K562 (cell line): Measurements from ENCODE around the gene ARHGAP18. TPM values are rescaled to one million over a fixed set of nuclear protein-coding genes. Genes with fewer than 3 reads are reported as not detected.

ENCODE experiments used
- ATAC-seq: fragments of 200-7000 bp; cut with Tn5 transposase; 3 replicates; pipeline ENCODE4 v1.9.1; 2020; ENCODE audit warnings: moderate library complexity
- BruUV-seq: library from RNA; stranded (reverse); fragments of 400-500 nt; replicated peaks from 2 replicates; lab custom pipeline; 2021; lab: Mats Ljungman, UMichigan
- CTCF ChIA-PET: fragments of 300-600 bp; formaldehyde crosslinking; extraction: SDS; loops from one replicate; lab custom pipeline; 2021; ENCODE audit warnings: low intra/inter-chr PET ratio; lab: Yijun Ruan, JAX
- POLR2A ChIA-PET: fragments of 300-600, 350-650 bp; sonication (Branson Sonifier 250); formaldehyde crosslinking; extraction: SDS; loops from one replicate; lab custom pipeline; 2021; ENCODE audit warnings: antibody characterized with exemption, inconsistent platforms; lab: Yijun Ruan, JAX
- DNase-seq, 4 experiments: peaks; one replicate each; pipeline versions ENCODE4 v3.0.0 to v3.0.0-alpha.2; 2011 to 2018; ENCODE audit warnings: low spot score in 3 of 4, mixed read lengths in 3 of 4; ENCODE audit errors: extremely low read depth in 1 of 4
- FAIRE-seq: peaks from 2 replicates; lab custom pipeline; 2011; peaks lifted over from hg19 to GRCh38; lab: Jason Lieb, UNC
- H2AFZ ChIP-seq: 2 replicates; pipeline ENCODE4 v1.6.0; 2011; ENCODE audit warnings: low read depth, low read length, control low read depth, inconsistent platforms
- H3K27ac ChIP-seq: fragments of 200-600 bp; 3 replicates; pipeline ENCODE4 v1.8.0; 2011; ENCODE audit warnings: low read depth, mild to moderate bottlenecking, control low read depth, inconsistent platforms, low read length, moderate library complexity, mixed read lengths; ENCODE audit errors: extremely low read depth
- H3K27me3 ChIP-seq, 2 experiments: fragments of 300-600 bp in 1 of 2; 2 replicates in 1 of 2; 3 replicates in 1 of 2; pipeline versions ENCODE4 v1.6.0 to v1.8.0; 2011; ENCODE audit warnings: inconsistent platforms in 2 of 2, low read length in 2 of 2, mild to moderate bottlenecking in 1 of 2, mixed read lengths in 1 of 2, moderate library complexity in 1 of 2; ENCODE audit not compliant: control insufficient read depth in 2 of 2, insufficient read depth in 2 of 2
- H3K36me3 ChIP-seq: fragments of 300-600 bp; 3 replicates; pipeline ENCODE4 v1.8.0; 2011; ENCODE audit warnings: mild to moderate bottlenecking, low read length, inconsistent platforms; ENCODE audit not compliant: control insufficient read depth, insufficient read depth
- H3K4me1 ChIP-seq, 2 experiments: fragments of 200-600 bp in 1 of 2; replicated peaks in 1 of 2; 2 replicates in 1 of 2; 3 replicates in 1 of 2; pipeline versions ENCODE4 v1.5.1 to v1.8.0; 2011; ENCODE audit warnings: inconsistent platforms in 2 of 2, low read length in 2 of 2, mild to moderate bottlenecking in 1 of 2, mixed read lengths in 1 of 2, moderate library complexity in 1 of 2; ENCODE audit not compliant: control insufficient read depth in 2 of 2, insufficient read depth in 2 of 2
- H3K4me2 ChIP-seq: 2 replicates; pipeline ENCODE4 v1.6.1; 2011; ENCODE audit warnings: low read length, control low read depth, inconsistent platforms, mixed read lengths; ENCODE audit not compliant: insufficient read depth
- H3K4me3 ChIP-seq: fragments of 200-600 bp; sonication (generic), shearing (Covaris generic); 2 replicates; pipeline ENCODE4 v1.5.1; 2016; ENCODE audit warnings: control low read depth, inconsistent platforms
- H3K79me2 ChIP-seq: fragments of 200-600 bp; 3 replicates; pipeline ENCODE4 v1.8.0; 2011; ENCODE audit warnings: low read length, inconsistent platforms; ENCODE audit not compliant: control insufficient read depth, insufficient read depth
- H3K9ac ChIP-seq, 2 experiments: 2 replicates each; pipeline versions ENCODE4 v1.6.0 to v1.6.1; 2011; ENCODE audit warnings: low read depth in 2 of 2, low read length in 2 of 2, control low read depth in 1 of 2, inconsistent platforms in 1 of 2, mild to moderate bottlenecking in 1 of 2, mixed read lengths in 1 of 2; ENCODE audit not compliant: insufficient read depth in 1 of 2
- H3K9me1 ChIP-seq: one replicate; pipeline ENCODE4 v1.6.0; 2011; ENCODE audit warnings: inconsistent platforms, mild to moderate bottlenecking, low read length, moderate library complexity; ENCODE audit not compliant: control insufficient read depth, insufficient read depth
- H3K9me3 ChIP-seq: replicated peaks from 2 replicates; pipeline ENCODE4 v1.5.1; 2011; ENCODE audit warnings: low read depth, low read length, inconsistent platforms; ENCODE audit not compliant: control insufficient read depth, insufficient read depth
- H4K20me1 ChIP-seq: replicated peaks from 2 replicates; pipeline ENCODE4 v1.6.1; 2011; ENCODE audit warnings: low read length, inconsistent platforms, mixed read lengths; ENCODE audit not compliant: control insufficient read depth, insufficient read depth
- ARID3B ChIP-seq: fragments of 250-450 bp; sonication (Bioruptor Pico); IDR thresholded peaks from 2 replicates; pipeline ENCODE4 v1.4.0; 2020; ENCODE audit warnings: borderline replicate concordance
- MAFF ChIP-seq: IDR thresholded peaks from 2 replicates; pipeline ENCODE4 v1.6.1; 2012; ENCODE audit warnings: low read length, improper control_type of control experiment
- NCOA2 ChIP-seq, 2 experiments: fragments of 450-650 bp; IDR thresholded peaks; 2 replicates each; pipeline ENCODE4 v1.6.1; 2018; ENCODE audit warnings: mild to moderate bottlenecking in 2 of 2, moderate library complexity in 1 of 2; ENCODE audit not compliant: partially characterized antibody in 2 of 2
- ZNF239 ChIP-seq: fragments of 250-450 bp; sonication (Bioruptor Pico); IDR thresholded peaks from 2 replicates; pipeline ENCODE4 v1.4.0; 2020; ENCODE audit warnings: mild to moderate bottlenecking
- in situ Hi-C: fragments of 300-500 bp; cut with MboI; formaldehyde crosslinking; loops from 4 replicates; pipeline ENCODE4 v1.15.0; 2018; ENCODE audit warnings: inconsistent platforms, mixed read lengths
- intact Hi-C: fragments of 100-400 bp; cut with micrococcal nuclease; formaldehyde crosslinking; loops from 2 replicates; pipeline ENCODE4 v1.14.2; 2022
- polyA plus RNA-seq, 8 experiments: library from polyadenylated mRNA; depleted of rRNA in 4 of 8; stranded (reverse) in 5 of 8; unstranded in 3 of 8; fragments of >200 nt; fragmentation: Nextera tagmentation in 2 of 8; fragmentation: Illumina TruSeq in 1 of 8; extraction: Ambion mirVana in 2 of 8; extraction: Trizol in 1 of 8; gene quantifications; 2 replicates each; pipeline versions ENCODE4 v1.2.1 to v1.2.3, GENCODE V29; 2011 to 2014; ENCODE audit warnings: inconsistent platforms in 1 of 8, missing spikeins in 1 of 8
- total RNA-seq, 7 experiments: library from RNA; depleted of rRNA in 6 of 7; stranded (reverse); fragments of >200 nt in 6 of 7; fragmentation: Illumina TruSeq in 2 of 7; extraction: Trizol in 2 of 7; gene quantifications; 2 replicates each; pipeline versions ENCODE4 v1.2.1 to v1.2.3, GENCODE V29; 2011 to 2021; ENCODE audit warnings: low replicate concordance in 1 of 7
- TF ChIP-seq, protein P1 (sequence below): sonication (generic); formaldehyde crosslinking; IDR thresholded peaks from 2 replicates; pipeline ENCODE4 v1.4.0; 2020; ENCODE audit warnings: mild to moderate bottlenecking, missing genetic modification reagents
- TF ChIP-seq, protein P2 (sequence below): sonication (generic); formaldehyde crosslinking; IDR thresholded peaks from 2 replicates; pipeline ENCODE4 v1.8.0; 2022; ENCODE audit warnings: missing genetic modification reagents, mild to moderate bottlenecking, borderline replicate concordance
- TF ChIP-seq, protein P3 (sequence below): fragments of 450-650 bp; formaldehyde crosslinking; conservative IDR thresholded peaks from 2 replicates; pipeline ENCODE4 v1.4.0; 2022; ENCODE audit warnings: mild to moderate bottlenecking, missing genetic modification characterization

Gene ARHGAP18
- total and polyA plus RNA-seq, 9 of the 15 experiments (the other 6 are each of a cell fraction or from before 2014, with no cell fraction given) = 13.3 to 29.7 (median 21.1) TPM

DNA sequence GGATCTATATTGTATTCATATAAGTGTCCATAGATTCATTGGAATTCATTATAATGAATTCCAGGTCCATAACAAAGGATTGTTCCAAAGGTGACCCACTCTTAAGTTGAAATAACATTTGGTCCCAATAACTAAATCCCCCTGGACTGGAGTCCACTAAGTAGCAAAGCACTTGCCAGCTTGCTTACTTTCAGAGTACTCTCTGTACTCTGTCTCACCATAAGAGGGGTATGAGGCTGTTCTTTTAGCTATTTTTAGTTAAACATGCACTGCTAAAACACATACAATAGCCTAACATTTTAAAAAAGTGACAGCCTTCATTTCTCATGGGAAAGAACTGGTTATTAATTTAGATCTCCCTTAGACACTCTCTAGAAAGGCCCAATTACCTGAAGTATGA, 16.7 kb upstream of the ARHGAP18 start:
- Histone ChIP-seq H3K4me3 (no peak overlapping the region), H2AFZ (no peak overlapping the region), H4K20me1 (no peaks in the 10 kb centered on the region), H3K27ac (no peak overlapping the region), H3K9ac (no peak overlapping the region), H3K27me3 (no peaks in the 10 kb centered on the region), H3K4me1 (peaks cover 4 to 17% of the 10 kb centered on the region in 2 experiments; a peak in 3 of 5 replicates), H3K9me1 (no peaks in the 10 kb centered on the region), H3K9me3 (no peaks in the 10 kb centered on the region), H3K4me2 (no peak overlapping the region), H3K36me3 (no peaks in the 10 kb centered on the region), H3K79me2 (no peaks in the 10 kb centered on the region)
- TF ChIP-seq, protein P1, sequence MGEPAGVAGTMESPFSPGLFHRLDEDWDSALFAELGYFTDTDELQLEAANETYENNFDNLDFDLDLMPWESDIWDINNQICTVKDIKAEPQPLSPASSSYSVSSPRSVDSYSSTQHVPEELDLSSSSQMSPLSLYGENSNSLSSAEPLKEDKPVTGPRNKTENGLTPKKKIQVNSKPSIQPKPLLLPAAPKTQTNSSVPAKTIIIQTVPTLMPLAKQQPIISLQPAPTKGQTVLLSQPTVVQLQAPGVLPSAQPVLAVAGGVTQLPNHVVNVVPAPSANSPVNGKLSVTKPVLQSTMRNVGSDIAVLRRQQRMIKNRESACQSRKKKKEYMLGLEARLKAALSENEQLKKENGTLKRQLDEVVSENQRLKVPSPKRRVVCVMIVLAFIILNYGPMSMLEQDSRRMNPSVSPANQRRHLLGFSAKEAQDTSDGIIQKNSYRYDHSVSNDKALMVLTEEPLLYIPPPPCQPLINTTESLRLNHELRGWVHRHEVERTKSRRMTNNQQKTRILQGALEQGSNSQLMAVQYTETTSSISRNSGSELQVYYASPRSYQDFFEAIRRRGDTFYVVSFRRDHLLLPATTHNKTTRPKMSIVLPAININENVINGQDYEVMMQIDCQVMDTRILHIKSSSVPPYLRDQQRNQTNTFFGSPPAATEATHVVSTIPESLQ (CRISPR knock-in tag) = no peak
- TF ChIP-seq, protein P2, sequence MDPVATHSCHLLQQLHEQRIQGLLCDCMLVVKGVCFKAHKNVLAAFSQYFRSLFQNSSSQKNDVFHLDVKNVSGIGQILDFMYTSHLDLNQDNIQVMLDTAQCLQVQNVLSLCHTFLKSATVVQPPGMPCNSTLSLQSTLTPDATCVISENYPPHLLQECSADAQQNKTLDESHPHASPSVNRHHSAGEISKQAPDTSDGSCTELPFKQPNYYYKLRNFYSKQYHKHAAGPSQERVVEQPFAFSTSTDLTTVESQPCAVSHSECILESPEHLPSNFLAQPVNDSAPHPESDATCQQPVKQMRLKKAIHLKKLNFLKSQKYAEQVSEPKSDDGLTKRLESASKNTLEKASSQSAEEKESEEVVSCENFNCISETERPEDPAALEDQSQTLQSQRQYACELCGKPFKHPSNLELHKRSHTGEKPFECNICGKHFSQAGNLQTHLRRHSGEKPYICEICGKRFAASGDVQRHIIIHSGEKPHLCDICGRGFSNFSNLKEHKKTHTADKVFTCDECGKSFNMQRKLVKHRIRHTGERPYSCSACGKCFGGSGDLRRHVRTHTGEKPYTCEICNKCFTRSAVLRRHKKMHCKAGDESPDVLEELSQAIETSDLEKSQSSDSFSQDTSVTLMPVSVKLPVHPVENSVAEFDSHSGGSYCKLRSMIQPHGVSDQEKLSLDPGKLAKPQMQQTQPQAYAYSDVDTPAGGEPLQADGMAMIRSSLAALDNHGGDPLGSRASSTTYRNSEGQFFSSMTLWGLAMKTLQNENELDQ (CRISPR knock-in tag) = no peak
- TF ChIP-seq NCOA2 (IDR thresholded peaks at IDR 0.05; ENCODE audit: partially characterized antibody in 2 of 2) = no peak
- TF ChIP-seq ARID3B (CRISPR knock-in tag) = no peak
- TF ChIP-seq ZNF239 (CRISPR knock-in tag) = no peak
- no peak for TF ChIP-seq MAFF
- TF ChIP-seq, protein P3, sequence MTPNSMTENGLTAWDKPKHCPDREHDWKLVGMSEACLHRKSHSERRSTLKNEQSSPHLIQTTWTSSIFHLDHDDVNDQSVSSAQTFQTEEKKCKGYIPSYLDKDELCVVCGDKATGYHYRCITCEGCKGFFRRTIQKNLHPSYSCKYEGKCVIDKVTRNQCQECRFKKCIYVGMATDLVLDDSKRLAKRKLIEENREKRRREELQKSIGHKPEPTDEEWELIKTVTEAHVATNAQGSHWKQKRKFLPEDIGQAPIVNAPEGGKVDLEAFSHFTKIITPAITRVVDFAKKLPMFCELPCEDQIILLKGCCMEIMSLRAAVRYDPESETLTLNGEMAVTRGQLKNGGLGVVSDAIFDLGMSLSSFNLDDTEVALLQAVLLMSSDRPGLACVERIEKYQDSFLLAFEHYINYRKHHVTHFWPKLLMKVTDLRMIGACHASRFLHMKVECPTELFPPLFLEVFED (CRISPR knock-in tag) = no peak
- in situ Hi-C loops (no loop called here), intact Hi-C loops (no loop called here)
- ChIA-PET POLR2A (interaction anchor here (1.0 kb wide), 1 partner anchor 17 kb away, joined by 3 read pairs; the partner anchor contains the start of gene ARHGAP18), CTCF (no interaction called here)
- ATAC-seq (no peak), FAIRE-seq (no peak), DNase-seq (no peak)
- no TSS peak for BruUV-seq
